Muscle layer of duodenum (tissue), 2 donors: ENCODE measurements around the gene GCSAM.

Source experiments
- H3K27ac ChIP-seq: one replicate; pipeline ENCODE4 v1.7.0; 2013; ENCODE audit warnings: mild to moderate bottlenecking, low read length
- H3K27me3 ChIP-seq: one replicate; pipeline ENCODE4 v1.7.0; 2013; ENCODE audit warnings: low read depth, mild to moderate bottlenecking, control low read depth, low read length
- H3K36me3 ChIP-seq, 2 donors: one replicate each; pipeline ENCODE4 v1.7.0; 2013; ENCODE audit warnings: low read length in 2 of 2, control low read depth in 1 of 2, mild to moderate bottlenecking in 1 of 2; ENCODE audit not compliant: insufficient read depth in 2 of 2, control insufficient read depth in 1 of 2
- H3K4me1 ChIP-seq, 2 donors: one replicate each; pipeline ENCODE4 v1.7.0; 2013; ENCODE audit warnings: low read length in 2 of 2, mild to moderate bottlenecking in 2 of 2, control low read depth in 1 of 2, moderate library complexity in 1 of 2; ENCODE audit not compliant: insufficient read depth in 2 of 2, control insufficient read depth in 1 of 2
- H3K4me3 ChIP-seq, 2 donors: one replicate each; pipeline ENCODE4 v1.7.0; 2013; ENCODE audit warnings: low read length in 2 of 2, low read depth in 1 of 2, mild to moderate bottlenecking in 1 of 2
- H3K9me3 ChIP-seq, 2 donors: one replicate each; pipeline ENCODE4 v1.7.0; 2013; ENCODE audit warnings: low read length in 2 of 2, control low read depth in 1 of 2, mild to moderate bottlenecking in 1 of 2; ENCODE audit not compliant: control insufficient read depth in 1 of 2
- donor health status: healthy.

Gene GCSAM

DNA sequence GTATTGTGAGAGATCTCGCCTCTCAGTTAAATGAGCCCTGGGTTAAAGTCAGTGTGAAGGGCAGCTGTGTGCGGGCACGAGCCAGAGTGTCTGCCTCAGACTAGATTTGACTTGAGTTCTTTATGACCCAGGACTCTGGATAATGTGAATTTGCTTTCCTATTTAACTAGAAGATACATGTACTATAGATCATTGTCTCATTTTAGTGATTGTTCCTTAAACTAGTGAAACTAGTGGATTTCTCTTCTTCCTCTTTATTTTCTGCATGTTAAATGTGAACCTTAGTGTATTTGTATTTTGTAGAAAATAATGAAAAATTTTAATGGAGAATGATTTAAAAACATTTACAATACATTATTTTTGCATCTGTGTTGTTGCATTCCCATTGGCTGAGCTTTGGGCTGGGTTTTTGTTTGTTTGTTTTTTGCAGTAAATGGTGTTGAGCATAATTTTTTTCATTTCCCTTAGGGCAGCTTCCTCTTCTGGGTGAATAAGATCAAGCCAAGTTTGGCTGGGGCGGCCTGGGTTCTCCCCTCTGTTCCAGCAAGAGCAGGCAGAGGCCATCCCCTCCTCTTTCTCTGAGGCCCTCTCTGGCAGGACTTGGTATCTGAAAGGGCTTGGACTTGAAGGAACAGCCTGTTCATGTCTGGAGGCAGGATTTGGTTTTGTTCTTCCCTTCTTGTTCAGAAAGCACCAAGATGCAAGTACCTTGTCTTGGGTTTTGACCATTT is 15.0 kb downstream of the GCSAM start:
- H3K36me3 ChIP-seq, result no peaks in the 10 kb centered on the region
- H3K4me3 ChIP-seq, result no peak overlapping the region
- no peak overlapping the region for H3K27ac ChIP-seq
- H3K4me1 ChIP-seq, result no peaks in the 10 kb centered on the region
- no peaks in the 10 kb centered on the region for H3K9me3 ChIP-seq
- H3K27me3 ChIP-seq, result no peaks in the 10 kb centered on the region

DNA sequence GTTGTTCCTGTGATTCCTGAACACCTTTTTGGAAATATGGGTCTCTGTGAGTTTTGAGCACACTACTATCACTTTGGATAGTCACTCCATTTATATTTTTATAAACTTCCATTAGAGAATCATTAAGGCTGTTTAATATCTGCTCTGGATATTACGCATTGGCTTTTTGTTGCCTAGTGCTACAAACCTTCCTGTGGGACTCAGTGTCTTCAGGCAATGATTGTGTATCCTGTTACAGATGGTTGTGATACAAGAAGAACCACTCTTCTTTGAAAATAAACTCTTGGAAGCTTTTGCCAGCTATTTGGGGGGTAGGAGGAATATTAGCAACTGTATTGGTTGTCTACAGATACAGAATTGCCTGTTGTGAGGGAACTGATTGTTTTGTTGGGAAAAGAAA is 15.6 kb downstream of the GCSAM start:
- H3K4me3 ChIP-seq, result no peak overlapping the region
- H3K36me3 ChIP-seq, result no peaks in the 10 kb centered on the region
- H3K27me3 ChIP-seq, result no peaks in the 10 kb centered on the region
- H3K9me3 ChIP-seq, result no peaks in the 10 kb centered on the region
- H3K27ac ChIP-seq, result no peak overlapping the region
- H3K4me1 ChIP-seq, result no peaks in the 10 kb centered on the region

DNA sequence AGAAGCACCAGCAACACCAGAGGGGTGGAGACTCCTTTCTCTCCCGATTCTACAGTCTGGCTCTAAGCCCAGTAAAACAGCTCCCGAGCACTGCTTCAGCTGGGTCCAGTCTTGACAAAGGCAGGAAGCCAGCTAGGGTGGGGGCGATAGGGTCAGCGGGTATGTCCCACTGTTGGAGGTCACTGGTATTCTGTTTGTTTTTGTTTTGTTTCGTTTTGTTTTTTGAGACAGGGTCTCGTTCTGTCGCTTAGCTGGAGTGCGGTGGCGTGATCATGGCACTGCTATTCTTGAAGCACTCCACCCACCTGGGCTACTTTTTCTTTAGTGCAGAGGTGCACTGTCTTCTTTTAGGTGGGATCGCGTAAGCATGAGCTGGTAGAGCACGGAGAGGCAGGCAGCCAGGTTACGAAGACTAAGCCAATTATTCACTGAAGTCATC is 16.3 kb downstream of the GCSAM start:
- H3K4me3 ChIP-seq, result peak overlapping the region in 1 of 2 donors; percentile 30
- no peak overlapping the region for H3K27ac ChIP-seq
- H3K36me3 ChIP-seq, result no peaks in the 10 kb centered on the region
- no peaks in the 10 kb centered on the region for H3K4me1 ChIP-seq
- no peaks in the 10 kb centered on the region for H3K9me3 ChIP-seq
- no peaks in the 10 kb centered on the region for H3K27me3 ChIP-seq

DNA sequence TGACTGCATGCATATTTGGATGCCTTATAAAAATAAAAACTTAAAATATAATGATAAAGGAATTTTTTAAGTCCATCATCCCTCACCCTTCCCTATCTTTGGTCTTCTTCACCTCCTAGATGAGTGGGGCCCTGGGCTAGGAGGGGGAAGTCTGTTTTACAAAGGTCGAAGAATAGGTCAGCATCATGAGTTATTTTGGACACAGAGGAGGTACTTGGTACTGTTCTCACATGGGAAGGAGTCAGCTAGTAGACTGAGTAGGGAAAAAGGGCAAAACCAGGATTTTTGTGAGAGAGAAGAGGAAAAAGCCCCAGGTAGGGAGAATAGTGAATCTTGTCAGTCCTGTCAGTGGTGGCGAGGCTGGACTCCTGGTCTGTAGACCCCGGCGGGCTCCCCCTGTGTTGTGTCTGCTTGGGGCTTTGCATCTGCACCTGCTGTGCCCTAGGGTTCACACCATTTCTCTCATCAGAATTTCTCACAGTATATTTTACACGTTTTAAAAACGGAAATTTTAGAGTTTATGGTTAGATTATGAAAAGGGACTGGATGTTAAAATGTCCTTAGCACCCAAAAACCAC is 17.2 kb downstream of the GCSAM start:
- Histone ChIP-seq H3K27ac (no peak overlapping the region), H3K9me3 (no peaks in the 10 kb centered on the region)

DNA sequence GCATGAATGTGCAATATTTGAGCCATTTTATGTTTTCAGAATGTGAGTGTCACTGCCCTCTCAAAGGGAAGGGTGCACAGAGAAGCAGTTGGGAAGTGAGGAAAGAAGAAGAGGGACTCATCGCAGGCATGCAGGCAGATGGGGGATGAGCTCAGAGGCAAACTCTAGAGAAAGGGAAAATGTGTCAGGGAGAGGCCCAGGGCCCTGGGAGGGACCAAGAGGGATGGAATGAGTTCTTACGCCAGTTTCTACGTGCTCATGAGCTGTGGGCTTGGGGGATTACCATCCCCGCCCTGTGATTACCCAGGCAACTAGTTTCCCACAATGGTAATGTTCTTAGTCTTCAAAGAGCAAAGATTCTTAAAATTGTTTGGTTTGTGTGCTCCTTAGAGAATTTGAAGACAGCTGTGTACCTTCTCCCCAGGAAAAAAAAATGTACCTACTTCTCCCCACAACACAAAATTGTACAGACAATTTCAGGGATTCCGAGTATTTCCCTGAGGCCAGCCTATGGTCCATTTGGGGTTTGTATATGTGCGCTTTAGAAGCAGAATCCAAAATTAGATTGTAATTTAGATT is 17.8 kb downstream of the GCSAM start:
- Histone ChIP-seq H3K4me3 (no peak overlapping the region), H3K9me3 (no peaks in the 10 kb centered on the region), H3K36me3 (no peaks in the 10 kb centered on the region), H3K27ac (no peak overlapping the region), H3K27me3 (no peaks in the 10 kb centered on the region), H3K4me1 (no peaks in the 10 kb centered on the region)

More for the DNA sequence above, 17.2 kb downstream of the GCSAM start:
- Histone ChIP-seq H3K4me1 (no peaks in the 10 kb centered on the region), H3K4me3 (no peak overlapping the region), H3K27me3 (no peaks in the 10 kb centered on the region), H3K36me3 (no peaks in the 10 kb centered on the region)

DNA sequence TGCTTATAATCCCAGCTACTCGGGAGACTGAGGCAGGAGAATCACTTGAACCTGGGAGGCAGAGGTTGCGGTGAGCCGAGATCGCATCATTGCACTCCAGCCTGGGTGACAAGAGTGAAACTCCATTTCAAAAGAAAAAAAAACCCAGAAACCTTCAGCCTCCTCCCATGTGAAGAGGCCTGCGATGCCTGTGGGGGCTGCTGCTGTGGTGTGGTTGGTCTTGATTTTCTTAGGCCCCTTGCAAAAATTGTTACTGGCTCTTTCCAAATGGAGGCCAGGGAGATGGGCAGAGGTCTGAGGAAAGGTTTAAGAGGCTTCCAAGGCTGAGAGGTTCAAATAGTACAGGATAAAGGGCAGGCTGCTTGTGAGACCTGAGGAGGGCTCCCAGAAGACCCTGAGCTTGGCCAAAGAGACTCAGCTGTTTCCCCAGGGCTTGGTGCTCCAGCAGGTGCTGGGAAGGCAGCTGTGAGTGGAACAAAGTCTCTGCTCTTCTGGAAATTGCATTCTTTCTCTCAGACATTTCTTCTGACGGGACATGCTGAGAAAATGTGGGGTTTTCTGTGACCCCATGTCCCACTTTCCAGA is 18.4 kb downstream of the GCSAM start:
- no peaks in the 10 kb centered on the region for H3K4me1 ChIP-seq
- H3K36me3 ChIP-seq, result no peaks in the 10 kb centered on the region
- no peak overlapping the region for H3K4me3 ChIP-seq
- H3K27ac ChIP-seq, result no peak overlapping the region
- H3K27me3 ChIP-seq, result no peaks in the 10 kb centered on the region
- no peaks in the 10 kb centered on the region for H3K9me3 ChIP-seq

DNA sequence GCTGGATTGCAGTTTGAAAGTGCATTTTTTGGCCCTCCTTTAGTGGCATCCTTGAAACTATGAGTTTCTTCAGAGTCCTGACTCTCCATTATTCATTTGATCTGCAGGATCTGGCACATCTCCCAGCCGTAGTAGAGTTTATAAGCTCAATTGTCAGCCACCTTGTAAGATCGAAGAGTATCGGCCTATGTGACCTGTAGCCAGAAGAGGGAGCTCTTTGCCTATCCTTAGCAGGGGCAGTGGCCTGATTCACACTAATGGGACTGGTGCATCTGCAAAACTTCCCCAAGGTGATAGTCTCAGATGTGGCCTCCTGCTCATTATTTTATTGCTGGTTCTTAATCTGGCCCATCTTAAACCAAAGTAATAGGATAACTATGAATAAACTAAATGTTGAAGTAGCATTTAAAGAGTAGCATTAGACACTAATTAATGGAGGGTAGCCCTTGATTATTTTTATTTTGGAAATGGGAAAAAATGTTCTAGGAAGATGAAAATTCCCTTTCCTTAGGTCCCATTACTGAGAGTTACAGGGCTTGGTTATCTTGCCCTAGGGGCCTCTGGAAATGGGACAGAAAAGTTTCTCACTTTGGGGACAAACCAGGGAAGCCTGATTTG is 21.2 kb downstream of the GCSAM start:
- H3K9me3 ChIP-seq, result no peaks in the 10 kb centered on the region
- H3K27me3 ChIP-seq, result no peaks in the 10 kb centered on the region
- H3K4me1 ChIP-seq, result no peaks in the 10 kb centered on the region
- H3K4me3 ChIP-seq, result no peak overlapping the region
- no peak overlapping the region for H3K27ac ChIP-seq
- no peaks in the 10 kb centered on the region for H3K36me3 ChIP-seq

DNA sequence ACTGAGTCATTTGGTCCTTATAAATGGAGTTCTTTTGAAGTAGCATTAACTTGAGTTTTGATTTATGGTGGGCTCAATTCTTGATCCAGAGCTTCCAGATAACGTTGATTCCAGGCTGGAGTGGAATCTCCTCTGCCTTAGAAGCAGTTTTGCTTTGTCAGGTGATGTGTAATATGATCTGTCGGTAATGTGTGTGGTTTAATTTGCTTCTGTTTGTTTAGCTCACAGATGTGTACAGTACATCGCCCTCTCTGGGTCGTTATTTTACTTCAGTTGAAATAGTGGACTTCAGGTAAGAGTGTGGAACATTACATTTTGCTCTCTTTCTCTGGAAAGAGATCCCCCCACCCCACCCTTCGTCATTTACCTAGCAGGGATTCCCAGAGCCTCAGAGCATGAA is 23.7 kb downstream of the GCSAM start:
- H3K27ac ChIP-seq, result no peak overlapping the region

DNA sequence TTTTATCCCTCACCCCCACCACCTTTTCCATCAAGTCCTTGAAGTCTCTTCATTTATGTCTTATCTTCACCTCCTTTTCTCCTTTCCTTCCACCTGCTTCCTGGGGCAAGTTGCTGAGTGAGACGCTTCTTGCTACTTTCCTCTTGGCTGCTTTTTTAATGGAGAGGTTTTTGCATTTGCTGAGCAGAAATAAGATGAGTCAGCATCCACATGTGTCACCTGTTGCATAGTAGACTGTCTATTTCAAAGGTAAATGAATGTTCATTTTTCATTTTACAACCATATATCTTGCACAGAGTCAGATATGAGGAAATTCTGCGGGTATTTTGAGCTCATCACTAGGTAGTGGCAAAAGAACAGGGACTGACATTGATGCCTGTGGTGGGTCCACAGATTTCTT is 28.3 kb downstream of the GCSAM start:
- Histone ChIP-seq H3K4me1 (no peaks in the 10 kb centered on the region), H3K36me3 (no peaks in the 10 kb centered on the region), H3K9me3 (no peaks in the 10 kb centered on the region), H3K27me3 (no peaks in the 10 kb centered on the region), H3K27ac (no peak overlapping the region), H3K4me3 (no peak overlapping the region)

More for the DNA sequence above, 23.7 kb downstream of the GCSAM start:
- Histone ChIP-seq H3K4me3 (no peak overlapping the region), H3K27me3 (no peaks in the 10 kb centered on the region), H3K9me3 (no peaks in the 10 kb centered on the region), H3K4me1 (no peaks in the 10 kb centered on the region), H3K36me3 (no peaks in the 10 kb centered on the region)

DNA sequence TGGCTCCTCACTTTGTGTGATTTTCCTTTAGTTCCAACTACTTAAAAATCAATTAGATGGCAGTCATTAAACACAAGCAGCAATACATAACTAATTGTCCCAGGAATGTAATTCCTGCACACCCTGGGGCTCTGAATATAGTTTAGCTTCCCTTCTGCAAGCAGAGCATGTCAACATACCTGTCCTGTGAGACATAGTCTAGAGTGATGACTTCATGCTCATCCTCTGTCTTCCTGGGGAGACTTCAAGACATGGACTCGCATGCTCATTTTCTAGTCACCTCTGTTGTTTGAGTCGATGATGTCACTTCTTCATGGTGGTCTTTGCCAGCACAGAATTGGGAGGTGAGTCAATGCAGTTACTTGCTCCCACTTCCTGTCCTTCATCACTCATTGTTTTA is 31.1 kb downstream of the GCSAM start:
- no peak overlapping the region for H3K27ac ChIP-seq
- H3K27me3 ChIP-seq, result no peaks in the 10 kb centered on the region
- no peaks in the 10 kb centered on the region for H3K9me3 ChIP-seq
- peaks cover 0 to 5% of the 10 kb centered on the region in 2 donors for H3K4me1 ChIP-seq
- no peaks in the 10 kb centered on the region for H3K36me3 ChIP-seq
- H3K4me3 ChIP-seq, result no peak overlapping the region

DNA sequence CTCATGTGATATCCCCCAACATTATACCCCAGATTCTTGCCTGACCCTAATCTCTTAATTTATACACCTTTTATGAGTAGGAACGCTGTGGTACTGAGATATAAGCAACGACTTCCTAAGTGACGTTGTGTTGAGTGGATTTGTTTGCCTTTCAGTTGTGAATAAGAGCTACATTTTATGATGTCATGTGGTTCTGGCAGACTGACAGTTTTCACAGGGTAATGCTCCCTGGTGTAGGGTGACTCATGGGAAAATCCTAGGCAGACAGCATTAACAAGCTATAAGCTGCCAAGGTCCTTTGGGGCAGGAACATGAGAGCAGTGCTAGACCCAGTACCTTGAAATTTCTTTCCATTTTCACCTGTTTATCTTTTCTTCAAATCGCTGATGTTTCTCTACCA is 35.7 kb downstream of the GCSAM start:
- no peak overlapping the region for H3K4me3 ChIP-seq
- no peaks in the 10 kb centered on the region for H3K9me3 ChIP-seq
- peaks cover 0 to 5% of the 10 kb centered on the region in 2 donors for H3K4me1 ChIP-seq
- H3K27me3 ChIP-seq, result no peaks in the 10 kb centered on the region
- H3K27ac ChIP-seq, result no peak overlapping the region
- H3K36me3 ChIP-seq, result no peaks in the 10 kb centered on the region
